HG02973 (cell line): ENCODE data around the gene COPE.
"Not testable (repeated sequence)": the region's sequence is repeated elsewhere in the genome, so short reads cannot be mapped to it uniquely, and the experiment has no call there.

Experiments
- ATAC-seq: cut with Tn5 transposase; IDR thresholded peaks from one replicate; pipeline ENCODE4 v1.9.1; 2021; ENCODE audit warnings: moderate library complexity; ENCODE audit not compliant: unreplicated experiment

Gene COPE

GRCh38 chr19:18940769-18941627 lies 21.8 kb upstream of the COPE start, which contains the start of gene HOMER3:
HOMER3 (minus strand) TSS chr19:18941217; CDS start chr19:18938982, 2,235 bp downstream.
- ATAC-seq = no peak

GRCh38 chr19:18939922-18940768 lies 21.0 kb upstream of the COPE start:
- no peak for ATAC-seq

GRCh38 chr19:18939163-18939562 lies 20.0 kb upstream of the COPE start:
- no peak for ATAC-seq

GRCh38 chr19:18933297-18933696 lies 14.1 kb upstream of the COPE start:
- ATAC-seq = no peak

GRCh38 chr19:18932216-18932841 lies 13.1 kb upstream of the COPE start:
- ATAC-seq = no peak

- no peak for ATAC-seq
Measured at GRCh38 chr19:18931316-18932162, 12.4 kb upstream of the COPE start.

- no peak for ATAC-seq
Measured at GRCh38 chr19:18929311-18929710, 10.1 kb upstream of the COPE start.

GRCh38 chr19:18928018-18928805 lies 9.0 kb upstream of the COPE start:
- no peak for ATAC-seq

GRCh38 chr19:18924684-18925213 lies 5.6 kb upstream of the COPE start:
- no peak for ATAC-seq

GRCh38 chr19:18922228-18922985 lies 3.2 kb upstream of the COPE start:
- ATAC-seq = no peak

GRCh38 chr19:18921593-18921992 lies 2.4 kb upstream of the COPE start:
- no peak for ATAC-seq

GRCh38 chr19:18920400-18920799 lies 1.2 kb upstream of the COPE start:
- ATAC-seq = no peak

GRCh38 chr19:18919900-18920214 lies 670 bp upstream of the COPE start:
- no peak for ATAC-seq

- ATAC-seq = not testable (repeated sequence)
Measured at GRCh38 chr19:18917593-18917992, 1.6 kb downstream of the COPE start.

GRCh38 chr19:18915639-18916038 lies 3.5 kb downstream of the COPE start:
- ATAC-seq = no peak

- ATAC-seq = no peak
Measured at GRCh38 chr19:18913466-18913865, 5.7 kb downstream of the COPE start.

- ATAC-seq = no peak
Measured at GRCh38 chr19:18912933-18913332, 6.3 kb downstream of the COPE start.

GRCh38 chr19:18910801-18911436 lies 8.3 kb downstream of the COPE start:
- ATAC-seq = no peak
